IPS-NIHi7 (cell line): ENCODE measurements around the gene RGP1.
A peak's percentile ranks its signal among the peaks of the same experiment; 100 is the strongest.

Experiments
- DNase-seq: peaks from one replicate; pipeline ENCODE4 v3.0.0; 2012; ENCODE audit warnings: mixed read lengths; ENCODE audit errors: extremely low spot score

RGP1 gene

DNA sequence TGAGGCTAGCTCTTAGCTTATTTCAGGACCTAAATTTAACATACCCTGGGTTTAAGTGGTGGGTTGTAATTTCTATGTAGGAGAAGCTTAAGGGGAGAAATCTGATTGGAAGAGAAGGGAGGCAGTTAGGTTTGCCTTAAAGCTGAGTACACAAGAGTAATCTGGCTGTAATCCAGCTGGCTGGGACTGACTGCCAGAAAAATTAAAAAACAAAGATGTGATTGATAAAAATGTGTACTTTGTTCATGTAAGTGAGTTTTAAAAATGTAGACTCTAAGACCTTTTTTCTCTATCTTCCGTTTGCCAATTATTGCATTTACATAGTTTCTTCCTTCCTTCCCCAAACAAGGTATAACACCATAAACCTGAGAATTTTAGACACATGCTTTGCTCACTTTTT lies 22.4 kb downstream of the RGP1 start:
- DNase-seq = no peak

DNA sequence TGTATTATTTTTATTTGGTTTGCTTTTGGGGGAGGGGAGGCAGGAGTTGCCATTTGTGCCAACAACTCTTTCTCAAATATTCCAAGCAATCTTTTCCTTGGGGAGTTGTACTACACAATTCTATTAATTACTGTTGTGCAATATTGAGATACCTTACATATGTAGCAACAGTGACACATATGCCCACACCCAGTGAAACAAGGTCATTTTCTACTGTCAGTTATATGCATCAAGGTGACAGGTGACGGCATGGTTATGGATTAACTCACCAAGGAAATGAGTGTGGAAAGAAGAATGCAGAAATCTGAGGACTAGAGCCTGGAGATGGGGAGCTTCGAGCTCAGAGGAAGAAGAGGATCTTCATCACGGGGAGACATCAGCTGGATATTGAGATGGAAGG lies 22.9 kb downstream of the RGP1 start:
- DNase-seq = no peak

DNA sequence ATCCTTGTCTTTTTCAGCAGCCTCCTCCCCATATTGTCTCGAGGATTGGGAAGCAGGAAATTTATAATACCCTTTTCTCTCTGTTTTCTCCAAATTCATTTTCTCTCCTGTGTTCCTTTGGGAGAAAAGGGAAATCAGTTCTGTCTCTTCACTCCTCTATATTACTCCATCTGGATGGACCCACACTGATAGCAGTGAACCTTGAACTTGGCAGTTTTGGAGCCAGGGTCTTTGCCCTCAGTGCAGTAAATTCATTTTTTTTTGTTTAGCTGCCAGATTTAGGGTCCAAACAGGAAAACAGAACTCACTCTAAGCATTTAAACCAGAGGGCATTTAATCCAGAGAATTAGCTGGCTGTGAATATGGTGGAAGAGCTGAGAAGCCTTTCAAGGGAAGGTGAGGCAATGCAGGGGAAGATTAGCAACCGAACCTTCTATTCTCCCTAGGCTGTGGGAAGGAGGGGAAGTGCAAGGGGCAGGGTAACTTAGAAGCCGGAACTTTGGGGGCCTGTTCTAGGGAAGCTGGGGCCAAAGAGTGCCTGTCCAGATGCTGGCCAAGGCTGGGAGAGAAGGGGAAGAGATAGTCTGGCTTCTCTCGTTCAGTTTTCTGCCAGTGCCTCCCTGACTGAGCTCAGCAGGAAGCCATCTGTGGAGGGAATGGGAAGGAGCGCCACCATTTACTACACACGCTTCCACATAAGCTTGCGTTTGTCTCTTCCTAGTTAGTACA lies 26.0 kb downstream of the RGP1 start:
- peak; percentile 20 for DNase-seq

DNA sequence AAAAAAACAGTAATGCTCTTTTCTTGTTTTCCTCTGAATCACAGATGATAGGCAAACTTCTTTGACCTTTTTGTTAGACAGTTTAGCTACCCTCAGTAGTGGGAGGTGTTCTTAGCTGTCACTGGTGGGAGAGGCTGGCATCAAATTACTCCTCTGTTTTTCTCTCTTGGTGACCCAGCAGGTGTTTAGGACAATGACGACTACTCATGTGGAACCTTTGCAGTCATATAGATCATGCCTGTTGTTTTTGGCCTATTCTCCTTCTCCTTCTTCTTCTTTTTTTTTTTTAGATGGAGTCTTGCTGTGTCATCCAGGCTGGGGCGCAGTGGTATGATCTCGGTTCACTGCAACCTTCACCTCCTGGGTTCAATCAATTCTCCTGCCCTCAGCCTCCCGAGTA lies 26.9 kb downstream of the RGP1 start:
- DNase-seq = no peak

DNA sequence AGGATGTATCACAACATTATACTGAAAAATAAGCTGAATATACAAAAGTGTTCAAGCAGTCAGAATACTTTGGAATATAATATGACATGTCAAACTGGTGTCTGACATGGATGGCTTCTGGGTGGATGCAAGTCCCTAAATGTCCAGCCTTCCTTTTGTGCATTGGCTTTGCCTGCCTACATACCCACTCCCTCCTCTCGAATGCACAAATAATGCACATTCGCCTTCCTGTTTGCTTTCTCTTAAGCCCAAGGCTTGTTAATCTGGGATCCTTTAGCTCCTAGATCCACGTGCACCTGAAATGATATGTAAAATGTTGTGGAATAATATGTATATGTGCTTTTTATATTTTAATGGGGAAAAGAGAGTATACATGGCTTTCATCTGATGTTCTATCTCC lies 29.4 kb downstream of the RGP1 start:
- DNase-seq = no peak

DNA sequence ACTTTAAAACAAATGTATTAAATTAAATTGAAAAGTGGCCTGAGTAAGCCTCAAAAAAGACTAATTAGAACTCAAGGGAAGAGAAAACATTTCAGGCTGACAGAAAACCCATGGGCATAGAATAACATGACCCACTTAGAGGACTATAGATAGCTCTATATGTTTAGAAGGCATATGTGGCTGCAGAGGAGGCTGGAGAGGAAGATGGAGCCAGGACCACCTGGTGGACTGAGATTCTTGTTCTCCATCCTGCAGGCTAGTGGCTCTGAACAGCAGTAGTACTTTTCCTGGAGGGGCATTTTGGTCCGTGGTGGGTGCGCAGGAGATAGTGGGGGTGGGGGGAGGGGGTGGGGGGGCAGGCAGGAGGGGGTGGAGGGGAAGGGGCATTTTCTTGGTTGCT lies 32.0 kb downstream of the RGP1 start:
- DNase-seq = no peak

DNA sequence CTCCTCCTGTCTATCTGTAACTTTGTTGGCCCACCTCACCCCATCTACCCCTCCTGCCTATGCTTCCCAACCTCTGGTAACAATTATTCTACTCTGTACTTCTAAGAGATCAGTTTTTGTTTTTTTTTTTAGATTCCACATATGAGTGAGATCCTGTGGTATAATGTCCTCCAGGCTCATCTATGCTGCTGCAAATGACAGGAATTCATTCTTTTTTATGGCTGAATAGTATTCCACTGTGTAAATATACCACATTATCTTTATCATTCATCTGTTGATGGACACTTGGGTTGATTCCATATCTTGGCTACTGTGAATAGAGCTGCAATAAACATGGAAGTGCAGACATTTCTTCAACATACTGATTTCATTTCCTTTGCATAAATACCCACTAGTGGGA lies 34.3 kb downstream of the RGP1 start:
- DNase-seq = no peak

DNA sequence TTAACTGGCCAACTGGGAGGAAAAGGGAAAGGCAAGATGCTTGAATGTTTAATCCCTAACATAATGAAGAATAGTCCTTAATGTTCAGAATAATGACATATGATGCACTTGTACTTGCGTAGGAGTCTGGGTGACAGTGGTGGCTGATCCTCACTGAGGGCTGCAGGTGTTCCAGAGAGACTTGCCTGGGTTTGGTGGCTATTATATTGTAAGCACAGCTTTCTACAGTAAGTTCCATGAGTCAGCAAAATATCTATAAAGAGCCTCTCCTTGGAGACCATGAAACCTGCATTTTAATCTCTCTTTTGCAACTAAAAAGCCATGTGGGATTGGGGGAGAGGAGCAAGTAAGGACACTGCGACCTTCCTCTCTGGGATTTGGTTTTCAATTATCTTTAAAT lies 40.5 kb downstream of the RGP1 start:
- no peak for DNase-seq

DNA sequence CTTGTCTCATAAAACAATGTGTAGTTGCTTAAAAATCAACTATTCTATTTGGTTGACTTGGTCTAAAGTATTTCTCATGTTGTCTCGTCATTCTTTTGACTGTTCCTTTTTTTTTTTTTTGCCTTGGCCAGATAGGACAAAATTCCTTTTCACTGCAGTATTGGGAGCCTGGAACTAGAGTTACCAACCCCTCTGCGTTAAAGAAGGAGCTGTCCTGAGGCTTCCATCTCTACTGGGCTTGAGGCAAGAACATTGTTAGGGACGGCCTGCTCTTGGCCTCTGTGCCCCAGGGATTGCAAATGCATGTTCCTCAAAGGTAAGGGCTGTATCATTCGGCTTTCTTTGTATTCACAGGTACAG lies 40.9 kb downstream of the RGP1 start:
- no peak for DNase-seq

DNA sequence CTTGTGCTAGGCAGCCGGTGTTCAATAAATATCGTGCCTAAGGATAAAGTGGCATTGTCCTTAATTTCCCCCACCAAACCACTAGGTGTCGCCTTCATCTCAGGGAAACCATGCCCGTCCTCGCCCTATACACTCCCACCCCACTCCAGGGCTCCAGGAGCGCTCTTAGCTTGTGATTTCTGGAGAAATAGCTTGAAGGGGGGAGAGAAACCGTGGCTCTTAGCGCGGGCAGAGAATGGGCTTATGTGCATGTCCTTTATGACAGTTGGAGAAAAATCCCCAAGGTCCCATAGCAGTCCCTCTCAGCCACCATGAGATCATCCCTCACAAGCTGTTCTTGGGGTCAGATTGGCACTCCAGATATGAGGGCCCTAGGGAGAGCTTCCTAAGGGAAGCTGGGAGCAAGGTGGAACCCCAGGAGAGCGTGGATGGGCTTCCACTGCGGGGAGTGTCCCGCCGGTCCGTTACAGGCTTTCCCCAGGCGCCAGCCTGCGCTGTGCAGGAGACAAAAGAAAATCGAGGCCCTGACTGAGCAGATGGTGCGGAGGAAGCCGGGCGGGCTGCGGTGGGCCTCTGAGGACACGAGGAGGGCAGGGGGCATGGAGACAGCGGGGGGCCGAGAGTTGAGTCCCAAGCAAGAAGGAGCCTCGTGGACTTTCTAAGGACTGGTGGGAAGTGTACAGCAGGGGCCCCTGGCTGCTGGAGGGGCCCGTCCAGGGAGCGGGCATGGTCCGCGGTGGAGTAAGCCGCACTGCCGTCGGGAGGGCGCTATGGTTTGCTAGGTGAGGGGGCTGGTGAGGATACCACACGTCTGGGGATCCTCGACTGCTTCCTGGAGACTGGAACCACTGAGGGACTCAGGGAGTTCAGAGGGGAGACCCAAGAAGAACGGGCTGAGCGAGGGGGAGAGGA lies 41.6 kb downstream of the RGP1 start:
- peak; percentile 90 for DNase-seq

DNA sequence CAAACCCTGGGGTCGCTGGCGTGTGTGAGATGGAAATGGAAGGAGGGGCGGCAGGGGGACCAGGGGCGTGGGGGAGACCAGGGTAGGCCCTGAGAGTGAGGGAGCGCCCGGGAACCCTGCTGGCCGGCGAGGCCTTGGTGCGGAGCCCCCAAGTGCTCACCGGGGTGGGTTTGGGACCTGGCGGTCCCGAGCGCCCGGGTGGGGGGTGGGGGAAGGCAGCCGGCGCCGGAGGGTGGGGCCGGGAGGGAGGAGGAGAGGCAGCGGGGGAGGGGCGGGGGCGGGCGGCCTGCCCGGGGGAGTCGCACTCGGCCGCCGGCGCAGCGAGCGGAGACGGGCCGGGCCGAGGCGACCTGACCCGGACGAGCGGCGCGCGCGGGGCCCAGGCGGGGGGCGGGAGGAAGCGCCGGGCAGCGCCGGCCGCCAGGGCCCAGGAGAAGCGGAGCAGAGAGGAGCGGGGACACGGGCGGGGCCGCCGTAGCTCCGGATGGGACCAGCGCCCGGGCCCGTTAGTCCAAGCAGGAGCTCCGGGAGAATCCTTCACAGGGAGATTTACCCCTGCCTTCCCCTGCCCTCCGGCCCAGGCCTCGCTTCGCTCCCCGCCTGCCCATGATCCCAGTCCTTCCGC lies 42.3 kb downstream of the RGP1 start, which contains the start of gene NPR2:
TSS of gene NPR2 (plus strand) at position 295 of the 625 bp plus-strand sequence. CDS start 818 bp downstream, outside the sequence.
- peak; percentile 68 for DNase-seq

DNA sequence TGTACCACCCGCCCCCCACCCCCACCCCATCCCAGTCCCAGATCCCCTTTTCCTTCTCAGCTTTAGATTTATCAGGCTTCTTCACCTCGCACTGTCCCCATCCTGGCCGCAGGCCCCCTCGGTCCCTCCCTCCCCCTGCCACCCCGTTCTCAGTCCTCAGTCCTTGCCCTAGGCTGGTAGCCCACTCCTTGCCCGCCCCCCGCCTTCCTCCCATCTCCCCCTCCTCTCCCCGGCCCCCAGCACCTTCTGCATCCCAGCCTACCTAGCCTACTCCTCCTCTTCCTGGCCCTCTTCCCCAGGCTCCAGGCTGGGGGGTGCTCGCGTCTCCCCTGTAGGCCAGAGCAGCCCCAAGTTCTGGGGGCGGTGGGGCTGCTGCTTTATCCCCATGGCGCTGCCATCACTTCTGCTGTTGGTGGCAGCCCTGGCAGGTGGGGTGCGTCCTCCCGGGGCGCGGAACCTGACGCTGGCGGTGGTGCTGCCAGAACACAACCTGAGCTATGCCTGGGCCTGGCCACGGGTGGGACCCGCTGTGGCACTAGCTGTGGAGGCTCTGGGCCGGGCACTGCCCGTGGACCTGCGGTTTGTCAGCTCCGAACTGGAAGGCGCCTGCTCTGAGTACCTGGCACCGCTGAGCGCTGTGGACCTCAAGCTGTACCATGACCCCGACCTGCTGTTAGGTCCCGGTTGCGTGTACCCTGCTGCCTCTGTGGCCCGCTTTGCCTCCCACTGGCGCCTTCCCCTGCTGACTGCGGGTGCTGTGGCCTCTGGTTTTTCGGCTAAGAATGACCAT lies 43.1 kb downstream of the RGP1 start:
- DNase-seq = no peak

DNA sequence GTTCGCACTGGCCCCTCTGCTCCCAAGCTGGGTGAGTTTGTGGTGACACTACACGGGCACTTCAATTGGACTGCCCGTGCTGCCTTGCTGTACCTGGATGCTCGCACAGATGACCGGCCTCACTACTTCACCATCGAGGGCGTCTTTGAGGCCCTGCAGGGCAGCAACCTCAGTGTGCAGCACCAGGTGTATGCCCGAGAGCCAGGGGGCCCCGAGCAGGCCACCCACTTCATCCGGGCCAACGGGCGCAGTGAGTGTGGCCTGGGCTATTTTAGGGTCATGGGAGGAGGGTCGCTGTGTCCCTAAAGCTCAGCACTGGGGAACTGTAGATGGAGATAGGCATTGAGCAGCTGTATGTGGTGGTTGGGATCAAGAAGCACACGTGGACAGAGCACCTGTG lies 43.7 kb downstream of the RGP1 start:
- no peak for DNase-seq

DNA sequence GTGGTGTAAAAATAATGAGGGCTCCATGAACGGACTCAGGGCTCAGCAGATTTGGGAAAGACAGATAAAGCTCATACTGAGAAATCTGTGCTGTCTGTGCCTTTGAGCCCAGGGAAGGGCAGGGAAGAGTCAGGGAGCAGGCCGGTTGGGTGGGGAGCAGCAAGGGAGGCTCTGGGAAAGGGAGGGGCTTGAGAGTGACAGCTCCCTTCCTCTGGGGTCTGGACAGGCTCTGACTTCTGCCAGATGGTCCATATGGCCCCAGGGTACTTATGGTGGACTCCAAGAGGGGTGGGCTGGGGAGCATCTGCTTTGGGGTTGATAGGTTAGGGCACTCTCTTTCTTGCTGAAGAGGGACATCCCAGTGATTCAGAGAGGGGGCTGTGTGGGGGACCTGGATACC lies 44.4 kb downstream of the RGP1 start:
- no peak for DNase-seq

DNA sequence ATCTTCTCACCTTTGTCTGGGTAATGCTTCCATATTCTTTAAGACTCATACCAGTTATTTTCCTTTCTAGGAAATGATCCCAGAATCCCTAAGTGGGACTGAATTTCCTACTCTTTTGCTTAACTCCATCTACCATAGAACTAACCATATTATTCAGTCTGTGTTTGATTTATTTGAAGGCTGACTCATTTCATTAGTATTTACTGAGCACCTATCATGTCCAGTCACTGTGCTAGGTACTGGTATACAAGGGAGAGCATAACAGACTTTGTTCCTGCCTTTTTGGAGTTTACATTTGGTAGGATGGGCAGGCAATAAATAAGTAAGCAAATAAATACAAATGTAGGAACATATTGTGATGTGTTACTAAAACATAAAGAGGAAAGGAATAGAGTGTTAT lies 46.6 kb downstream of the RGP1 start:
- DNase-seq = no peak

DNA sequence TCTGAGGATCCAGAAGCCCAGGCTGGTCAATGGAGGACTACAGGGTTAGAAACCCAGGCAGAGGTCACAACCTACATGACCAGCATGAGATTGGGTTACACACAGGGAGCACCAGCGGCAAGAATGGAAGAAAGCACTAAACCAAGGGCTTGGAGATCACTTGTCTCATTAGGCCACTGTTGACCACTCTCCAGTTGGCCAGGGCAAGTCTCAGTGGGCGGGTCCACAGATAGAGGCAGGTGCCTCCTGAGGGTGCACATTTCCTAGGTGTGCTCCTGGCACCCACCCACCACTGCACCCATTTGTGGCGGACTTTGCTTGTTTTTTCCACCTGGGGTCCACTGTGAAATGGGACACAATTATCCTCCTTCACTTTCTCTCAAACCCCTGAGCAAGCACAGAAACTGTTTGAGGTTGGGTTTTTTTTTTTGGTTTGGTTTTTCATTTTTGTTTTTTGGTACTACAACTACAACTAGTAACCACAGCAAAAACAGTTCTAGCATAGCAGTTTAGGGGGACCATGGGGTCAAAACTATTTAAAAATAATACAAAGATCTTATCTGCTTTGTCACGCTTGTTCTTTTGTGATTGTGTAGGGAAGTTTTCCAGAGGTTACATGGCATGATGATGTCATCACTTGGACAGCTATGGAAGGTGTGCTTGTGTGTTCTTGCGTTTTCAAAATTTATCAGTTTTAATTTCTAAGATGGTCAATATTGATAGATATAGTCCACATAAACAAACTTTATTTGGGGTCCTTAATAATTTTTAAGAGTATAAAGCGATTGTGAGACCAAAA lies 48.4 kb downstream of the RGP1 start:
- no peak for DNase-seq

DNA sequence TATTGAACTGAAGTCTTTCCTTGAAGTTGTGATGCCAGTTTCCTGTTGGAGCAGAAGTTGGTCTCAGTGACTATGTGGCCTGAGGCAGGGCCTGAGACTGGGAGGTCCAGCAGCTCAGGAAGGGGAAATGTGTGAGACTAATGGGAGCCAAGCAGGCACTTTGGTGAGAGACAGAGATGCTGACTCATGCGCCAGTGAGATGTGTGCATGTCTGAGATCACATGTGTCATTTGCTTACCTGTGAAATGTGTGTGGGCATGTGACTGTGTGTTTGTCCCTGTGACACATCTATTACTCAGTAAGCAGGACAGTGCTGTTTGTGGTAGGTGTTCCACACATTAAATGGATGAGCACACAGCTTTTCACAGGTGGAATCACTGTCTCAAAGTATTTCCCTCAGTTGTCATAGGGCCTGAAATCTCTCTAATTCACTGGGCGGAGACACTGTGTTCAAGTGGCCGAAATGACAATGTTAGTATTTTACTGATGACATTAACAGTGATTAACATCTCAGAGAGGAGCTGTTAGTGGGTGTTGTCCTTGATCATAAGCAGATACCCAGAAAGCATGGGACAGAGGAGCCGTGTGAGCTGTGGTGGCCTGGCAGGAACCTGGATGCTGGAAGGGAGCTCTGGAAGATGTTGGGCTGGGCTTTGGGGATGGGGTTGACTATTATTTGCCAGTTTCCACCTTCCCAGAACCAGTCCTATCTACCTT lies 49.7 kb downstream of the RGP1 start:
- no peak for DNase-seq

DNA sequence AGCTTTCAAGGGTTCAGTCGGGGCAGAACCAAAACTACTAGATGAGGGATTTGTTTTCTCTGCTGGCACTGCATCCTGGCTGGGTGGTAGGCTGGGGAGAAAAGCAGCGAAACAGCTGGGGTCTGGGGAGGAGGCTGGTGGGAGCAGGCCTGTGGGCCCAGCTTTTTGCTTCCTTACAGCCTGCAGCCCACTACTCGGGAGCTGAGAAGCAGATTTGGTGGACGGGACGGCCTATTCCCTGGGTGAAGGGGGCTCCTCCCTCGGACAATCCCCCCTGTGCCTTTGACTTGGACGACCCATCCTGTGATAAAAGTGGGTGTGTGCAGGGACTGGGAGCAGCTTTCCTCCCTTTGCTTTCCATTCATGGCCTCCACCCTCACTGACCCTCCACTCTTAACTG lies 51.4 kb downstream of the RGP1 start:
- no peak for DNase-seq

DNA sequence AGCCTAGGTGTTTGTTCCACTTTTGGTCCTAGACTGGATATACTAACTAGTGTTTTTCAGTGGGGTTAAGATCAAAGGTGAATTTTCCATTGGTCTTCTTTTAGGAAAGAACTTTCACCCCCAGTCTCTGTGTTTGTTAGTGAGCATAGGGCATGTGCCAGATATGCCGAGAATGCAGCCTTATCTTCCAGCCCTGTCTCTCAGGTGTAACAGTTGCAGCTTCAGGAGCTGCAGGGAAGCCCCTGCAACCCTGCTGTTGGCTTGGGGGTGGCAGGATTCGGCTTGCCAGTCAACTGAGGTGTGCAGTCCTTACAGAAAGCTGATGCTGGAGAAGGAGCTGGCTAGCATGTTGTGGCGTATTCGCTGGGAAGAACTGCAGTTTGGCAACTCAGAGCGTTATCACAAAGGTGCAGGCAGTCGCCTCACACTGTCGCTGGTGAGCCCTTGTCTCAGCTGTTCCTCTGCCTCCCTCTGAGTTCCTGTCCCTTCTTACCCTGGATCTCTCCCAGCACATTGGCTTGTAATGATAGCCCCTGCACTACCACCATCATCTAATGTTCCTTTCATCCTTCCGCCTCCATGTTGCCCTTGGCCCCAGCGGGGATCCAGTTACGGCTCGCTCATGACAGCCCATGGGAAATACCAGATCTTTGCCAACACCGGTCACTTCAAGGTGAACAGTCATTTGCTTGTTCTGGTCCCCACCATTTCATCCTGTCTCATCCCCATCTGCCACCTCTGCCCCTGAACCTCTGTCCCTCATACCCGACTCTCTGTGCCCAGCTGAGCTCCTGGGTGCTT lies 52.4 kb downstream of the RGP1 start:
- DNase-seq = no peak

DNA sequence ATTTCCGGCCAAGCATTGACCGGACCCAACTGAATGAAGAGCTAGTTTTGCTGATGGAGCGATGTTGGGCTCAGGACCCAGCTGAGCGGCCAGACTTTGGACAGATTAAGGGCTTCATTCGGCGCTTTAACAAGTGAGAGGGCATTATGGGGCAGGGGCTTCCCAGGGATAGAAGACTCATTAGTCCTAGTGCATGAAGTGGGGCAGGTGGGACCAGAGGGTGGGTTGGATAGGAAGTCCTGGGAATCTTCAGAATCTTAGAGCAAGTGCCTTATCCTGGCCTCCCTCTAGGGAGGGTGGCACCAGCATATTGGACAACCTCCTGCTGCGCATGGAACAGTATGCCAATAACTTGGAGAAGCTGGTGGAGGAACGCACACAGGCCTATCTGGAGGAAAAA lies 57.0 kb downstream of the RGP1 start:
- DNase-seq = no peak
